K562 (cell line): ENCODE data around the gene CBX4. TPM values are rescaled to one million over a fixed set of nuclear protein-coding genes. Genes with fewer than 3 reads are reported as not detected.
A peak's percentile ranks its signal among the peaks of the same experiment; 100 is the strongest.

Source experiments
- ATF3 ChIP-seq, 2 experiments: fragments of 450-650 bp in 1 of 2; sonication (generic) in 1 of 2; formaldehyde crosslinking in 1 of 2; IDR thresholded peaks in 1 of 2; conservative IDR thresholded peaks in 1 of 2; 2 replicates each; pipeline versions ENCODE4 v1.6.1 to v1.8.1; 2016 to 2023; ENCODE audit warnings: mild to moderate bottlenecking in 2 of 2, moderate library complexity in 2 of 2, inconsistent platforms in 1 of 2, missing genetic modification reagents in 1 of 2
- ATF6 ChIP-seq: sonication (generic); formaldehyde crosslinking; IDR thresholded peaks from 2 replicates; pipeline ENCODE4 v1.4.0; 2020; ENCODE audit warnings: mild to moderate bottlenecking, missing genetic modification reagents
- E2F6 ChIP-seq, 2 experiments: IDR thresholded peaks; 2 replicates each; pipeline ENCODE4 v1.6.1; 2011; ENCODE audit warnings: borderline replicate concordance in 1 of 2, control low read depth in 1 of 2, low read depth in 1 of 2, low read length in 1 of 2, mild to moderate bottlenecking in 1 of 2, mixed read lengths in 1 of 2, moderate library complexity in 1 of 2; ENCODE audit not compliant: insufficient read depth in 1 of 2, insufficient read length in 1 of 2, poor library complexity in 1 of 2, severe bottlenecking in 1 of 2; ENCODE audit errors: extremely low read depth in 1 of 2
- ETS1 ChIP-seq: conservative IDR thresholded peaks from 2 replicates; pipeline ENCODE4 v1.6.1; 2011; ENCODE audit warnings: low read depth, mild to moderate bottlenecking, low read length; ENCODE audit not compliant: control insufficient read depth
- GATAD2A ChIP-seq: fragments of 450-650 bp; IDR thresholded peaks from 2 replicates; pipeline ENCODE4 v1.6.1; 2017
- ID3 ChIP-seq, 2 experiments: fragments of 250-450 bp in 1 of 2; fragments of 450-650 bp in 1 of 2; sonication (Bioruptor Pico) in 1 of 2; IDR thresholded peaks; 2 replicates each; pipeline versions ENCODE4 v1.6.1 to v1.8.0; 2016 to 2021; ENCODE audit warnings: mild to moderate bottlenecking in 2 of 2, moderate library complexity in 2 of 2, missing compliant biosample characterization in 1 of 2, missing genetic modification characterization in 1 of 2
- MBD2 ChIP-seq: sonication (generic); IDR thresholded peaks from 2 replicates; pipeline ENCODE4 v1.6.1; 2016; ENCODE audit warnings: low read depth, borderline replicate concordance
- MTA3 ChIP-seq: fragments of 450-650 bp; formaldehyde crosslinking; IDR thresholded peaks from 2 replicates; pipeline ENCODE4 v1.6.1; 2017; ENCODE audit warnings: mild to moderate bottlenecking, borderline replicate concordance
- NCOA2 ChIP-seq, 2 experiments: fragments of 450-650 bp; IDR thresholded peaks; 2 replicates each; pipeline ENCODE4 v1.6.1; 2018; ENCODE audit warnings: mild to moderate bottlenecking in 2 of 2, moderate library complexity in 1 of 2; ENCODE audit not compliant: partially characterized antibody in 2 of 2
- PTBP1 ChIP-seq: fragments of 200-400 bp; formaldehyde crosslinking; IDR thresholded peaks from 2 replicates; pipeline ENCODE4 v1.6.1; 2017; ENCODE audit warnings: low read depth, low read length
- RCOR1 ChIP-seq, 2 experiments: IDR thresholded peaks; 2 replicates each; pipeline ENCODE4 v1.6.1; 2012; ENCODE audit warnings: low read depth in 2 of 2, low read length in 2 of 2, borderline replicate concordance in 1 of 2, improper control_type of control experiment in 1 of 2
- SAP30 ChIP-seq: fragments of 200-600 bp; sonication (generic); IDR thresholded peaks from 2 replicates; pipeline ENCODE4 v1.6.1; 2012; ENCODE audit warnings: borderline replicate concordance, low read depth, mild to moderate bottlenecking, moderate library complexity, low read length, control low read depth, inconsistent platforms; ENCODE audit not compliant: insufficient read depth, poor library complexity, severe bottlenecking
- TCF7L2 ChIP-seq: fragments of 150-350 bp; IDR thresholded peaks from 2 replicates; pipeline ENCODE4 v1.6.1; 2016; ENCODE audit warnings: low read depth, mild to moderate bottlenecking, low read length, moderate library complexity
- VEZF1 ChIP-seq: fragments of 200-800 bp; sonication (Bioruptor generic); IDR thresholded peaks from 2 replicates; pipeline ENCODE4 v1.6.1; 2017; ENCODE audit warnings: missing genetic modification characterization, missing compliant biosample characterization
- ZBED1 ChIP-seq: IDR thresholded peaks from 2 replicates; pipeline ENCODE4 v1.6.1; 2014
- ZNF165 ChIP-seq: fragments of 250-450 bp; sonication (Bioruptor Pico); IDR thresholded peaks from 2 replicates; pipeline ENCODE4 v1.4.0; 2020; ENCODE audit warnings: borderline replicate concordance
- ZNF431 ChIP-seq: sonication (generic); formaldehyde crosslinking; IDR thresholded peaks from 2 replicates; pipeline ENCODE4 v1.8.0; 2022; ENCODE audit warnings: mild to moderate bottlenecking, missing genetic modification reagents
- polyA plus RNA-seq, 8 experiments: library from polyadenylated mRNA; depleted of rRNA in 4 of 8; stranded (reverse) in 5 of 8; unstranded in 3 of 8; fragments of >200 nt; fragmentation: Nextera tagmentation in 2 of 8; fragmentation: Illumina TruSeq in 1 of 8; extraction: Ambion mirVana in 2 of 8; extraction: Trizol in 1 of 8; gene quantifications; 2 replicates each; pipeline versions ENCODE4 v1.2.1 to v1.2.3, GENCODE V29; 2011 to 2014; ENCODE audit warnings: inconsistent platforms in 1 of 8, missing spikeins in 1 of 8
- total RNA-seq, 7 experiments: library from RNA; depleted of rRNA in 6 of 7; stranded (reverse); fragments of >200 nt in 6 of 7; fragmentation: Illumina TruSeq in 2 of 7; extraction: Trizol in 2 of 7; gene quantifications; 2 replicates each; pipeline versions ENCODE4 v1.2.1 to v1.2.3, GENCODE V29; 2011 to 2021; ENCODE audit warnings: low replicate concordance in 1 of 7

CBX4 gene
- total and polyA plus RNA-seq, 9 of the 15 experiments (the other 6 are each of a cell fraction or from before 2014, with no cell fraction given), result 0.98 to 50.5 (median 10.0) TPM

GRCh38 chr17:79826204-79826680, 13.0 kb downstream of the CBX4 start (continued):
- peak; percentile 71 to 78 for TF ChIP-seq E2F6 (IDR thresholded peaks at IDR 0.05; ENCODE audit: borderline replicate concordance in 1 of 2, extremely low read depth in 1 of 2, insufficient read depth in 1 of 2, insufficient read length in 1 of 2, low read depth in 1 of 2, low read length in 1 of 2, poor library complexity in 1 of 2, severe bottlenecking in 1 of 2)
- peak; percentile 44 for TF ChIP-seq VEZF1
- peak; percentile 31; the same call in 1 of the 2 replicates for TF ChIP-seq MBD2
- TF ChIP-seq ATF3 (IDR thresholded peaks at IDR 0.05), result no peak
- no peak for TF ChIP-seq ATF3 (CRISPR knock-in tag; conservative IDR thresholded peaks at IDR 0.05)
- TF ChIP-seq ATF6 (CRISPR knock-in tag), result no peak
- peak; percentile 73 for TF ChIP-seq MTA3
- TF ChIP-seq ZNF165, result no peak
- no peak for TF ChIP-seq SAP30
- no peak for TF ChIP-seq NCOA2 (IDR thresholded peaks at IDR 0.05; ENCODE audit: partially characterized antibody in 2 of 2)
- TF ChIP-seq ETS1, result peak; percentile 81
- no peak for TF ChIP-seq ID3 (CRISPR knock-in tag; IDR thresholded peaks at IDR 0.05)
- peak; percentile 63 for TF ChIP-seq ID3 (tag; IDR thresholded peaks at IDR 0.05)
- TF ChIP-seq ZBED1, result peak; percentile 65; the same call in 1 of the 2 replicates
- no peak for TF ChIP-seq TCF7L2
- TF ChIP-seq PTBP1, result no peak
- TF ChIP-seq ZNF431 (CRISPR knock-in tag), result no peak
- peak; percentile 37 to 88; a peak in 3 of 4 replicates for TF ChIP-seq RCOR1 (IDR thresholded peaks at IDR 0.05; ENCODE audit: borderline replicate concordance in 1 of 2, low read depth in 2 of 2, low read length in 2 of 2)
- TF ChIP-seq GATAD2A, result no peak
